ENCODE results near the gene MSLN.

MSLN gene

DNA sequence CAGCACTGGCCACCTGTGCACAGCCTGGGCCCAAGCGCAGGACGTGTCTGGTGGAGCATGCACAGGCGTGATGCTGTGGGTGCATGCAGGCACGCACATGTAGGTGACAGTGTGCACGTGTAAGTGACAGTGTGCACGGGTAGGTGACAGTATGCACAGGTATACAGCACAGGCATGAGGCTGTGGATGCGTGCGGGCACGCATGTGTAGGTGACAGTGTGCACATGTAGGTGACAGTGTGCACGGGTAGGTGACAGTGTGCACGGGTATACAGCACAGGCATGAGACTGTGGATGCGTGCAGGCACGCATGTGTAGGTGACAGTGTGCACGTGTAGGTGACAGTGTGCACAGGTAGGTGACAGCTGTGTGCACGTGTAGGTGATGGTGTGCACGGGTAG lies 19.8 kb downstream of the MSLN start:
- Histone ChIP-seq H3K4me2 (ENCODE audit: low read length) (no peak overlapping the region), H3K36me3 (ENCODE audit: control insufficient read depth in 1 of 2, insufficient read depth in 2 of 2, low read length in 2 of 2) (peaks cover 5 to 7% of the 10 kb centered on the region in 2 experiments), H3K9ac (ENCODE audit: low read length) (no peak overlapping the region), H3K4me1 (ENCODE audit: control insufficient read depth in 1 of 2, insufficient read depth in 2 of 2, low read length in 2 of 2) (peaks cover 5 to 7% of the 10 kb centered on the region in 2 experiments), H3K23ac (ENCODE audit: low read length) (no peak overlapping the region), H3K4ac (ENCODE audit: low read depth, low read length) (no peak overlapping the region), H3K4me3 (ENCODE audit: low read depth, low read length) (peak overlapping the region; percentile 44), H4K91ac (ENCODE audit: low read depth, low read length) (no peak overlapping the region), H3K27me3 (ENCODE audit: insufficient read depth, low read length) (no peaks in the 10 kb centered on the region), H3K27ac (ENCODE audit: low read depth, low read length) (no peak overlapping the region), H4K8ac (ENCODE audit: low read depth, low read length) (no peak overlapping the region), H3K9me3 (ENCODE audit: insufficient read depth, low read depth, low read length) (peaks cover 4% of the 10 kb centered on the region), H2AK5ac (ENCODE audit: low read length) (no peak overlapping the region), H3K14ac (ENCODE audit: low read length) (no peak overlapping the region), H2BK120ac (ENCODE audit: insufficient read depth, low read length, poor library complexity) (no peak overlapping the region), H3K79me2 (ENCODE audit: control insufficient read depth, insufficient read depth, low read length, poor library complexity) (no peaks in the 10 kb centered on the region), H3K18ac (ENCODE audit: low read length) (no peak overlapping the region), H2AFZ (ENCODE audit: insufficient read depth, low read length, poor library complexity) (no peak overlapping the region), H2BK5ac (ENCODE audit: low read depth, low read length, poor library complexity) (no peak overlapping the region), H3K79me1 (ENCODE audit: low read length) (no peaks in the 10 kb centered on the region), H4K12ac (ENCODE audit: low read depth, low read length) (no peak overlapping the region), H2BK12ac (ENCODE audit: low read length) (no peak overlapping the region)
- DNase-seq, result no peak
- no CpG with 5 or more reads among the region's 16 CpGs for WGBS (ENCODE audit: extremely low coverage, insufficient coverage, insufficient read length)

DNA sequence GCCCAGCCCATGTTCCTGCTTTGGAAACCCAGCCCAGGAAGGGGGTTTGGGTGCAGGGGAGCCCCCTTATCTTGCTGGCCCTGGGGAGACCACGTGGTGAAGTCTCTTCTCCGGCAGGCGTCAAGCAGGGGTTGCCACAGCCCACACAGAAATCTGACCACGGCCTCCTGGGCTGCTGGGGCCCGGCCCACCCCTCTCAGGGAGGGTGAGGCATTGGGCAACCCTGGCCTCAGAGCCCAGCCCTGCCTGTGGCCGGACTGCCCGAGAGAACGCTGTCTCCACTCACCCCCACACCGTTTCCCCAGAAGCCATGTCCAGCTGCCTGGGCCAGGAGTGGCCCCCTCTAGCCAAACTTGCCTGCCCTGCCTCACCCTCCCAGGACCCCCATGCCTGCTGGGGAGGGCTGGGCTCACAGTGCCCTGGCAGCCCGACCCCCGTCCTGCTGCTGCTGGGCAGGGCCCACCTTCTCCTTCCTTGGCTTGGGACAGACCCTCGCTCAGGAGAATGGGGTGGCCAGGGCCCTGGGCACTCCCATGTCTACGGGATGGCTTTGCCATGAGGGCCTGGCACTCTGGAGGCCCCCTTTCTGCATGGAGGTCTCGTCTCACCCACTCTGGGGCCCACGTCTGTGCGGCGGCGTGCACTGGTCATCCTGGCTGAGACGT lies 20.9 kb downstream of the MSLN start:
- Histone ChIP-seq H2BK5ac (ENCODE audit: low read depth, low read length, poor library complexity) (no peak overlapping the region), H3K79me1 (ENCODE audit: low read length) (no peaks in the 10 kb centered on the region), H3K18ac (ENCODE audit: low read length) (no peak overlapping the region), H3K9me3 (ENCODE audit: insufficient read depth, low read depth, low read length) (peaks cover 4% of the 10 kb centered on the region), H3K4me1 (ENCODE audit: control insufficient read depth in 1 of 2, insufficient read depth in 2 of 2, low read length in 2 of 2) (peaks cover 5 to 7% of the 10 kb centered on the region in 2 experiments), H3K4me3 (ENCODE audit: low read depth, low read length) (no peak overlapping the region), H4K8ac (ENCODE audit: low read depth, low read length) (no peak overlapping the region), H2AFZ (ENCODE audit: insufficient read depth, low read length, poor library complexity) (no peak overlapping the region), H3K4ac (ENCODE audit: low read depth, low read length) (no peak overlapping the region), H3K23ac (ENCODE audit: low read length) (no peak overlapping the region), H2BK120ac (ENCODE audit: insufficient read depth, low read length, poor library complexity) (no peak overlapping the region), H3K36me3 (ENCODE audit: control insufficient read depth in 1 of 2, insufficient read depth in 2 of 2, low read length in 2 of 2) (peaks cover 14 to 16% of the 10 kb centered on the region in 2 experiments), H3K14ac (ENCODE audit: low read length) (no peak overlapping the region), H2BK12ac (ENCODE audit: low read length) (no peak overlapping the region), H3K9ac (ENCODE audit: low read length) (no peak overlapping the region), H3K27me3 (ENCODE audit: insufficient read depth, low read length) (no peaks in the 10 kb centered on the region), H4K12ac (ENCODE audit: low read depth, low read length) (no peak overlapping the region), H3K4me2 (ENCODE audit: low read length) (no peak overlapping the region), H2AK5ac (ENCODE audit: low read length) (no peak overlapping the region), H4K91ac (ENCODE audit: low read depth, low read length) (no peak overlapping the region), H3K27ac (ENCODE audit: low read depth, low read length) (no peak overlapping the region), H3K79me2 (ENCODE audit: control insufficient read depth, insufficient read depth, low read length, poor library complexity) (no peaks in the 10 kb centered on the region)
- no peak for DNase-seq
- WGBS (ENCODE audit: extremely low coverage, insufficient coverage, insufficient read length), result no CpG with 5 or more reads among the region's 19 CpGs

DNA sequence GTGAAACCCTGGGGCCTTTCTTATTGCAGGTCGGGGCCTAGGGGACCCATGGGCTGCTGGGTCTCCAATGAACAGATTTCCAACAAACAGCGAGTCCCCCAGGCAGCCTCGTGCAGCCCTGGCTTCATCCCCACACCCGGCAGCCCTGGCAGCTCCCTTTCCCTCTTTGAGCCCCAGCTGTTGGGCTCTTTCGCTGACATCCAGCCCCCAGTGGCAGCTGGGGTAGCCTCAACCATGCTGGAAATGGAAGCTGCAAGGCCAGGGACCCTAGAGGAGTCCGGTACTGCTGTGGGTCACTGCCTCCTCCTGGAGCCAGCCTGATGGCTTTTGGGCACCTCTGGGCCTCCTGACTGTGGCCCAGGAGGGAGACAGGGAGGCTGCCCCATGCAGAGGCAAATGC lies 21.7 kb downstream of the MSLN start:
- peaks cover 5 to 8% of the 10 kb centered on the region in 2 experiments for H3K4me1 ChIP-seq (ENCODE audit: control insufficient read depth in 1 of 2, insufficient read depth in 2 of 2, low read length in 2 of 2)
- no peak for DNase-seq
- no peak overlapping the region for H3K9ac ChIP-seq (ENCODE audit: low read length)
- no peaks in the 10 kb centered on the region for H3K79me1 ChIP-seq (ENCODE audit: low read length)
- H3K9me3 ChIP-seq (ENCODE audit: insufficient read depth, low read depth, low read length), result peaks cover 4% of the 10 kb centered on the region
- no peaks in the 10 kb centered on the region for H3K27me3 ChIP-seq (ENCODE audit: insufficient read depth, low read length)
- H4K8ac ChIP-seq (ENCODE audit: low read depth, low read length), result no peak overlapping the region
- no peak overlapping the region for H3K18ac ChIP-seq (ENCODE audit: low read length)
- H2BK120ac ChIP-seq (ENCODE audit: insufficient read depth, low read length, poor library complexity), result no peak overlapping the region
- no peak overlapping the region for H4K91ac ChIP-seq (ENCODE audit: low read depth, low read length)
- WGBS (ENCODE audit: extremely low coverage, insufficient coverage, insufficient read length), result no CpG with 5 or more reads among the region's 6 CpGs
- H3K27ac ChIP-seq (ENCODE audit: low read depth, low read length), result no peak overlapping the region
- H3K4me3 ChIP-seq (ENCODE audit: low read depth, low read length), result no peak overlapping the region
- H3K79me2 ChIP-seq (ENCODE audit: control insufficient read depth, insufficient read depth, low read length, poor library complexity), result no peaks in the 10 kb centered on the region
- no peak overlapping the region for H2BK12ac ChIP-seq (ENCODE audit: low read length)
- H3K4me2 ChIP-seq (ENCODE audit: low read length), result no peak overlapping the region
- H2BK5ac ChIP-seq (ENCODE audit: low read depth, low read length, poor library complexity), result no peak overlapping the region
- no peak overlapping the region for H2AFZ ChIP-seq (ENCODE audit: insufficient read depth, low read length, poor library complexity)
- no peak overlapping the region for H3K4ac ChIP-seq (ENCODE audit: low read depth, low read length)
- no peak overlapping the region for H4K12ac ChIP-seq (ENCODE audit: low read depth, low read length)
- H2AK5ac ChIP-seq (ENCODE audit: low read length), result no peak overlapping the region
- peaks cover 16 to 23% of the 10 kb centered on the region in 2 experiments for H3K36me3 ChIP-seq (ENCODE audit: control insufficient read depth in 1 of 2, insufficient read depth in 2 of 2, low read length in 2 of 2)
- H3K14ac ChIP-seq (ENCODE audit: low read length), result no peak overlapping the region
- no peak overlapping the region for H3K23ac ChIP-seq (ENCODE audit: low read length)

DNA sequence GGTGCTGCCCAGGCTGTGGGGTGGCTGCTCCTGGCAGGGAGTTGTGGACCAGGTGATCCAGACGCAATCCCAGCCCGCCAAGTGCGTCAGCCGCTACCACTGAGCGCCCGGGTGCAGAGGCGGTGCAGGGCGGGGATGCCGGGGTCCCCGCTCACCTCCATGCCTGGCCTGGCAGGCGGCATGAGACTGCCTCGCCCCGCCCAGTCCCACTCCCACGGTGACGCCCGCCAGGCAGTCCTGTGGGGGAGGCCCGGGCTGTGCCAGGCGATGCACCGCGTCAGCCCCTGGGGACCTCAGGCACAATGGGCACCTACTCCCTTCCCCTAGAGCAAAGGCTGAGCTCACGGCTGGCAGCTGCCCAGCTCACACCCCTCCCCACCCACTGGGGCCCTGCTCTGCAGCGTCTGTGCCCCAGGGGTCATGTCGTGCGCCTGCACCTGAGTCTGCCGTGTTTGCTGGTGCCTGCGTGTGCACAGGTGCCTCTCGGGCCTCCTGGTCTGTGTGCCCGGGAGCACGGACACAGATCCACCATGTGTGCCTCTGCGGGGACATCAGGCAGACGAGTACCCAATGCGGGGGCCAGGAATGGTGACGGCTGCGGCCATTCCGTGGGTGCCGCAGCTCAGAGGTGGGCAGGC lies 22.4 kb downstream of the MSLN start:
- Histone ChIP-seq H3K9ac (ENCODE audit: low read length) (no peak overlapping the region), H3K9me3 (ENCODE audit: insufficient read depth, low read depth, low read length) (peaks cover 4% of the 10 kb centered on the region), H3K36me3 (ENCODE audit: control insufficient read depth in 1 of 2, insufficient read depth in 2 of 2, low read length in 2 of 2) (peaks cover 16 to 23% of the 10 kb centered on the region in 2 experiments), H2BK120ac (ENCODE audit: insufficient read depth, low read length, poor library complexity) (no peak overlapping the region), H3K4me1 (ENCODE audit: control insufficient read depth in 1 of 2, insufficient read depth in 2 of 2, low read length in 2 of 2) (peaks cover 4 to 11% of the 10 kb centered on the region in 2 experiments), H4K91ac (ENCODE audit: low read depth, low read length) (no peak overlapping the region), H4K8ac (ENCODE audit: low read depth, low read length) (no peak overlapping the region), H4K12ac (ENCODE audit: low read depth, low read length) (no peak overlapping the region), H3K4me2 (ENCODE audit: low read length) (no peak overlapping the region), H3K27me3 (ENCODE audit: insufficient read depth, low read length) (no peaks in the 10 kb centered on the region), H3K18ac (ENCODE audit: low read length) (no peak overlapping the region), H3K23ac (ENCODE audit: low read length) (no peak overlapping the region), H3K79me1 (ENCODE audit: low read length) (no peaks in the 10 kb centered on the region), H2BK5ac (ENCODE audit: low read depth, low read length, poor library complexity) (no peak overlapping the region), H2AK5ac (ENCODE audit: low read length) (no peak overlapping the region), H3K4me3 (ENCODE audit: low read depth, low read length) (no peak overlapping the region), H3K14ac (ENCODE audit: low read length) (no peak overlapping the region), H2BK12ac (ENCODE audit: low read length) (no peak overlapping the region), H3K79me2 (ENCODE audit: control insufficient read depth, insufficient read depth, low read length, poor library complexity) (no peaks in the 10 kb centered on the region), H3K27ac (ENCODE audit: low read depth, low read length) (no peak overlapping the region), H2AFZ (ENCODE audit: insufficient read depth, low read length, poor library complexity) (no peak overlapping the region), H3K4ac (ENCODE audit: low read depth, low read length) (no peak overlapping the region)
- WGBS (ENCODE audit: extremely low coverage, insufficient coverage, insufficient read length), result no CpG with 5 or more reads among the region's 36 CpGs
- DNase-seq, result no peak

All from trophoblast cell (in vitro differentiated cells and primary cell).